Sciatic nerve (tissue), 2 donors: ENCODE results near the gene PSME1. TPM values are rescaled to one million over a fixed set of nuclear protein-coding genes. Genes with fewer than 3 reads are reported as not detected.
"Not testable (repeated sequence)": the region's sequence is repeated elsewhere in the genome, so short reads cannot be mapped to it uniquely, and the experiment has no call there.

ENCODE experiments used
- ATAC-seq: fragments of 200-7000 bp; cut with Tn5 transposase; one replicate; pipeline ENCODE4 v1.9.1; 2020; ENCODE audit warnings: mild to moderate bottlenecking, moderate library complexity
- DNase-seq: peaks from one replicate; pipeline ENCODE4 v3.0.0-alpha.2; 2020; ENCODE audit warnings: low spot score
- intact Hi-C: fragments of 100-400 bp; cut with DNase I; formaldehyde crosslinking; loops from one replicate; pipeline ENCODE4 v1.14.2; 2022
- total RNA-seq: library from RNA; stranded (reverse); fragmentation: NEBNext Ultra II Directional; extraction: Animal tissue kit (Norgen Biotek cat#: 25700); gene quantifications from one replicate; pipeline ENCODE4 v1.2.1, GENCODE V29; 2021
- donor health status: DM: no; HTN: no; CAD: no.
- donor health status: DM: no; HTN: no; CAD: no.

Gene PSME1
- total RNA-seq, 1 donor from 2014 or later: 116 TPM

GRCh38 chr14:24102357-24103048 lies 33.5 kb upstream of the PSME1 start:
- DNase-seq (no peak), ATAC-seq (no peak)
- intact Hi-C loops: no loop called here

- ATAC-seq (no peak), DNase-seq (no peak)
- intact Hi-C loops: no loop called here
Measured at GRCh38 chr14:24103451-24103850, 32.5 kb upstream of the PSME1 start.

- intact Hi-C loops, ATAC-seq, DNase-seq: not testable (repeated sequence)
Measured at GRCh38 chr14:24105609-24106239, 30.3 kb upstream of the PSME1 start.

- ATAC-seq (no peak), DNase-seq (no peak)
- intact Hi-C loops: no loop called here
Measured at GRCh38 chr14:24106672-24107271, 29.2 kb upstream of the PSME1 start.

GRCh38 chr14:24108336-24108874 lies 27.6 kb upstream of the PSME1 start:
- intact Hi-C loops: no loop called here
- DNase-seq (no peak), ATAC-seq (no peak)

GRCh38 chr14:24110060-24110459 lies 25.9 kb upstream of the PSME1 start:
- DNase-seq (no peak), ATAC-seq (no peak)
- intact Hi-C loops: no loop called here

GRCh38 chr14:24110523-24110922 lies 25.5 kb upstream of the PSME1 start:
- ATAC-seq: no peak
- DNase-seq: no peak
- intact Hi-C loops: no loop called here

GRCh38 chr14:24113379-24113800 lies 22.6 kb upstream of the PSME1 start:
- ATAC-seq: no peak
- intact Hi-C loops: no loop called here

GRCh38 chr14:24113801-24114531 lies 22.0 kb upstream of the PSME1 start:
- peak; percentile 59 for ATAC-seq
- peak; percentile 89 for DNase-seq
- intact Hi-C loops: no loop called here

More at GRCh38 chr14:24113379-24113800, 22.6 kb upstream of the PSME1 start:
- DNase-seq: no peak

GRCh38 chr14:24114532-24115421 lies 21.2 kb upstream of the PSME1 start, which contains the start of the genes DCAF11 and NRL:
TSS of gene DCAF11 (plus strand) at chr14:24114777. CDS start at chr14:24115595, 818 bp downstream.
TSS of gene NRL (minus strand) at chr14:24114949. CDS start at chr14:24082848, 32,101 bp downstream.
- intact Hi-C loops: no loop called here
- DNase-seq: peak; percentile 99
- peak; percentile 97 for ATAC-seq

- no peak for DNase-seq
- ATAC-seq: no peak
- intact Hi-C loops: no loop called here
Measured at GRCh38 chr14:24115422-24116127, 20.4 kb upstream of the PSME1 start.

- ATAC-seq: no peak
Measured at GRCh38 chr14:24116128-24116814, 19.7 kb upstream of the PSME1 start.

GRCh38 chr14:24117179-24117578 lies 18.8 kb upstream of the PSME1 start:
- intact Hi-C loops: no loop called here
- no peak for ATAC-seq
- DNase-seq: no peak

More at GRCh38 chr14:24116128-24116814, 19.7 kb upstream of the PSME1 start:
- no peak for DNase-seq
- intact Hi-C loops: no loop called here

GRCh38 chr14:24119691-24120090 lies 16.3 kb upstream of the PSME1 start:
- ATAC-seq (no peak), DNase-seq (no peak)
- intact Hi-C loops: no loop called here

- DNase-seq: no peak
- intact Hi-C loops: no loop called here
- no peak for ATAC-seq
Measured at GRCh38 chr14:24121210-24121609, 14.8 kb upstream of the PSME1 start.

GRCh38 chr14:24122416-24122815 lies 13.6 kb upstream of the PSME1 start:
- intact Hi-C loops: no loop called here
- DNase-seq (no peak), ATAC-seq (no peak)

- ATAC-seq: no peak
- no peak for DNase-seq
- intact Hi-C loops: no loop called here
Measured at GRCh38 chr14:24122898-24123297, 13.1 kb upstream of the PSME1 start.
